Sigmoid colon (tissue), 3 donors: ENCODE data around the gene S100A2.

Experiments
- CTCF ChIP-seq, 4 experiments: fragments of 450-650 bp in 3 of 4; fragments of 200-600 bp in 1 of 4; IDR thresholded peaks; one replicate each; pipeline ENCODE4 v1.5.1; 2016 to 2019; ENCODE audit warnings: antibody characterized with exemption in 4 of 4, mild to moderate bottlenecking in 3 of 4, moderate library complexity in 2 of 4
- POLR2A ChIP-seq, 2 donors: fragments of 450-650 bp; IDR thresholded peaks; one replicate each; pipeline ENCODE4 v1.6.1; 2016; ENCODE audit warnings: antibody characterized with exemption in 2 of 2, mild to moderate bottlenecking in 2 of 2, moderate library complexity in 2 of 2

GRCh38 chr1:153606194-153606593 lies 40.5 kb upstream of the S100A2 start:
- no peak for TF ChIP-seq CTCF (IDR thresholded peaks at IDR 0.05)
- no peak for TF ChIP-seq POLR2A (IDR thresholded peaks at IDR 0.05)
